Body of pancreas (tissue), 4 donors: ENCODE measurements around the gene PTPRN2. TPM values are rescaled to one million over a fixed set of nuclear protein-coding genes. Genes with fewer than 3 reads are reported as not detected.

Experiments
- ATAC-seq: fragments of 150-250 bp; one replicate; pipeline ENCODE4 v1.9.1; 2016
- DNase-seq, 4 donors: peaks; one replicate each; pipeline ENCODE4 v3.0.0-alpha.2; 2019
- H3K27ac ChIP-seq, 4 donors: fragments of 200-600 bp; sonication (generic); 1 replicate in 3 of 4; 2 replicates in 1 of 4; pipeline versions ENCODE4 v1.5.1 to v1.6.1; 2016 to 2019; ENCODE audit warnings: mild to moderate bottlenecking in 1 of 4, mixed read lengths in 1 of 4, moderate library complexity in 1 of 4
- H3K27me3 ChIP-seq, 2 donors: fragments of 200-600 bp; sonication (generic); one replicate each; pipeline ENCODE4 v1.6.0; 2016; ENCODE audit warnings: mild to moderate bottlenecking in 1 of 2
- H3K36me3 ChIP-seq, 2 donors: fragments of 200-600 bp; sonication (generic); replicated peaks in 1 of 2; 2 replicates each; pipeline ENCODE4 v1.5.1; 2016; ENCODE audit warnings: low read depth in 2 of 2; ENCODE audit not compliant: insufficient read depth in 1 of 2
- H3K4me1 ChIP-seq: fragments of 200-600 bp; sonication (generic); one replicate; pipeline ENCODE4 v1.6.0; 2016
- H3K4me3 ChIP-seq, 2 donors: fragments of 200-600 bp; sonication (generic); 1 replicate in 1 of 2; 2 replicates in 1 of 2; pipeline ENCODE4 v1.5.1; 2016 to 2019
- H3K9me3 ChIP-seq, 3 donors: fragments of 200-600 bp; sonication (generic); 1 replicate in 2 of 3; 2 replicates in 1 of 3; pipeline ENCODE4 v1.5.1; 2016
- CTCF ChIP-seq, 7 experiments: fragments of 450-650 bp in 4 of 7; fragments of 200-600 bp in 3 of 7; sonication (generic) in 3 of 7; IDR thresholded peaks; one replicate each; pipeline ENCODE4 v1.5.1; 2016 to 2019; ENCODE audit warnings: antibody characterized with exemption in 7 of 7
- POLR2A ChIP-seq, 3 donors: fragments of 450-650 bp; IDR thresholded peaks; one replicate each; pipeline ENCODE4 v1.6.1; 2016; ENCODE audit warnings: antibody characterized with exemption in 3 of 3, mild to moderate bottlenecking in 2 of 3
- WGBS, 2 donors: methylation state at CpG; one replicate each; pipeline ENCODE4 v1.1.5; 2017; 5-methylcytosine and 5-hydroxymethylcytosine counted together
- intact Hi-C: fragments of 100-400 bp; cut with DNase I; formaldehyde crosslinking; loops from one replicate; pipeline ENCODE4 v1.15.1; 2023
- total RNA-seq, 2 donors: library from RNA; depleted of rRNA; stranded (reverse); fragments of >200 nt; gene quantifications; one replicate each; pipeline ENCODE4 v1.1.0, GENCODE V29; 2016

Gene PTPRN2
- total RNA-seq, 2 donors from 2014 or later, result 31.6 to 76.1 TPM

DNA sequence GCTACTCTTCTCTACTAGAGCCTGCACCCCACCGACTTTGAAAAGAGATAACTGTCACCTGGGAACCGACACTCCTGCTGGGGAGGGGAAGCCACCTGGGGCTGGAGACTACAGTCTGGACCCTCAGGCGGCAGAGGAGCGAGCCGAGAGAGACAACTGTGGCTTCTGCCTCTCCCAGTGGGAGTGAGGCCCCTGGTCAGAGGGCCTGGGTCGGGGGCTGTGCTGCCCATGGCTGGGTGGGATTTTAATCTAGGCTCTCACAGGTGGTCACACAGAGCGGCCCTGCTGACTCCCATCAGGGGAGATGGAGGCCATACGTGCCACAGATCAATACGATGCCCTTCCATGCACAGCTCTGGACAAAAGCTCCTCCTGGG, 878.7 kb downstream of the PTPRN2 start:
- intact Hi-C loops, result no loop called here
- DNase-seq (no peak), ATAC-seq (no peak)
- 66 to 84% methylated on average over 9 of the region's 9 CpGs for WGBS, 2 donors
- no peak for TF ChIP-seq CTCF (IDR thresholded peaks at IDR 0.05)
- no peak for TF ChIP-seq POLR2A (IDR thresholded peaks at IDR 0.05)
- Histone ChIP-seq H3K27ac (no peak overlapping the region), H3K27me3 (no peaks in the 10 kb centered on the region), H3K36me3 (no peaks in the 10 kb centered on the region), H3K4me1 (no peaks in the 10 kb centered on the region), H3K9me3 (no peaks in the 10 kb centered on the region), H3K4me3 (no peak overlapping the region)

GRCh38 chr7:157707983-157708918, 879.4 kb downstream of the PTPRN2 start:
- Histone ChIP-seq H3K9me3 (no peaks in the 10 kb centered on the region), H3K36me3 (no peaks in the 10 kb centered on the region), H3K4me1 (no peaks in the 10 kb centered on the region), H3K4me3 (no peak overlapping the region), H3K27ac (no peak overlapping the region), H3K27me3 (no peaks in the 10 kb centered on the region)
- WGBS, 2 donors, result 72 to 80% methylated on average over 19 to 23 of the region's 23 CpGs
- ATAC-seq (no peak), DNase-seq (no peak)
- TF ChIP-seq POLR2A (IDR thresholded peaks at IDR 0.05) (no peak), CTCF (IDR thresholded peaks at IDR 0.05) (no peak)
- intact Hi-C loops, result no loop called here

GRCh38 chr7:157704365-157704764, 883.3 kb downstream of the PTPRN2 start:
- no peak overlapping the region for H3K27ac ChIP-seq
- no peak for DNase-seq
- no peaks in the 10 kb centered on the region for H3K27me3 ChIP-seq
- intact Hi-C loops, result no loop called here
- H3K36me3 ChIP-seq, result no peaks in the 10 kb centered on the region
- H3K9me3 ChIP-seq, result no peaks in the 10 kb centered on the region
- WGBS, 2 donors, result 70 to 83% methylated on average over 9 of the region's 9 CpGs
- no peak for ATAC-seq
- TF ChIP-seq CTCF (IDR thresholded peaks at IDR 0.05) (no peak), POLR2A (IDR thresholded peaks at IDR 0.05) (no peak)
- no peaks in the 10 kb centered on the region for H3K4me1 ChIP-seq
- H3K4me3 ChIP-seq, result no peak overlapping the region

DNA sequence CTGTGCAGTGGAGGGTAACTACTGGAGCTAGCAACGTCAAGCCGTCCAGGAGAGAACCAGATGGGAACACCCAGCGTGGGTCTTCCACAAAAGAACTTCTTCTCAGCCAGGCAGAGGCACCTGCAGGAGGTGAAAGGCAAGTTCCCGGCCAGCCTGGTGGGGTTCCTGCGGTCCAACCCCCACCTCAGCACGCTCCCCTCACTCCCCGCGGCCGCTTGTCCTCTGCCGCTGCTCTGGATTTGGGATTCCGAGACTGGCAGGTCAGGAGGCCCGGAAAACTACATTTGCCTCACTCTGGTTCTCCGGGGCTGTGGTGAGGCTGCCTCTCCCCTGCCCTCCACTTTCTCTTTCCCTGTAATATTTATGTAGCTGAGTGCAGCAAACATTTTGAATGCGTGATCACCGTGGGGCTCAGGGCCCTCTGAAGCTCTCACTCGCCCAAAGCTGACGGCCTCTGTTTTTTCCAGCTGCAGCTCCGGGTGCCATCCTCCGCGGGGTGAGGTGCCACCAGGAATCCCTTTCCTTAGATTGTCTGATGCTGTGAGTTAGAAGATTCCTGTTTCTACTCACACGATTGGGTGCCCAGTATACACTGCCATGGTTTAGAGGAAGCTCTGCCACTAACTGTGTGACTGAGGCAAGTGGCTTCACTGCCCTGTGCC, 884.0 kb downstream of the PTPRN2 start:
- ATAC-seq, result no peak
- no peak overlapping the region for H3K27ac ChIP-seq
- intact Hi-C loops, result no loop called here

More for the DNA sequence above, 884.0 kb downstream of the PTPRN2 start:
- no peaks in the 10 kb centered on the region for H3K9me3 ChIP-seq
- DNase-seq, result no peak
- no peaks in the 10 kb centered on the region for H3K27me3 ChIP-seq
- H3K4me3 ChIP-seq, result no peak overlapping the region
- 83 to 89% methylated on average over 21 of the region's 21 CpGs for WGBS, 2 donors
- TF ChIP-seq POLR2A (IDR thresholded peaks at IDR 0.05) (no peak), CTCF (IDR thresholded peaks at IDR 0.05) (no peak)
- no peaks in the 10 kb centered on the region for H3K4me1 ChIP-seq
- no peaks in the 10 kb centered on the region for H3K36me3 ChIP-seq
